ENCODE data around the gene GUK1.

DNA sequence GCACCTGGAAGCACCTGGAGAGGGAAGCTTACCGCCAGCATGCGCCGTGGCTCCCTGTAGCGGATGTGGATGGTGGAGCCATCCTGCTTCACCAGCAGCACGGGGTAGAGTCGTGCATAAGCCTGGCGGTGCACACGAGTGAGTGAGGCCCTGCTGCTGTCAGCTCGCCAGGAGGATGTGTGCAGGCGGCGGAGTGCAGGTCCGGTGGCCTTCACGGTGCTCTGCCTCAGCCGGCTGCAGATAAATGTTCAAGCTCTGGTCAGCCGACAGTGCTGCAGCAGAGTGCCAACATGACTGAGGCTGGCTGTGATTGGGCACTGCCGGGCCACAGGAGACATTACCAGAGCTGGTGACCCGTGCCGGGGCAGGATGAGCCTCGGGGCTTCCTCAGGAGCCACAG, 32.4 kb upstream of the GUK1 start:
- TF ChIP-seq, protein P1, sequence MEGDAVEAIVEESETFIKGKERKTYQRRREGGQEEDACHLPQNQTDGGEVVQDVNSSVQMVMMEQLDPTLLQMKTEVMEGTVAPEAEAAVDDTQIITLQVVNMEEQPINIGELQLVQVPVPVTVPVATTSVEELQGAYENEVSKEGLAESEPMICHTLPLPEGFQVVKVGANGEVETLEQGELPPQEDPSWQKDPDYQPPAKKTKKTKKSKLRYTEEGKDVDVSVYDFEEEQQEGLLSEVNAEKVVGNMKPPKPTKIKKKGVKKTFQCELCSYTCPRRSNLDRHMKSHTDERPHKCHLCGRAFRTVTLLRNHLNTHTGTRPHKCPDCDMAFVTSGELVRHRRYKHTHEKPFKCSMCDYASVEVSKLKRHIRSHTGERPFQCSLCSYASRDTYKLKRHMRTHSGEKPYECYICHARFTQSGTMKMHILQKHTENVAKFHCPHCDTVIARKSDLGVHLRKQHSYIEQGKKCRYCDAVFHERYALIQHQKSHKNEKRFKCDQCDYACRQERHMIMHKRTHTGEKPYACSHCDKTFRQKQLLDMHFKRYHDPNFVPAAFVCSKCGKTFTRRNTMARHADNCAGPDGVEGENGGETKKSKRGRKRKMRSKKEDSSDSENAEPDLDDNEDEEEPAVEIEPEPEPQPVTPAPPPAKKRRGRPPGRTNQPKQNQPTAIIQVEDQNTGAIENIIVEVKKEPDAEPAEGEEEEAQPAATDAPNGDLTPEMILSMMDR (IDR thresholded peaks at IDR 0.05) = no peak
- TF ChIP-seq POLR2AphosphoS5 (IDR thresholded peaks at IDR 0.05) = no peak
- no peak for TF ChIP-seq EP300 (IDR thresholded peaks at IDR 0.05)
- TF ChIP-seq POLR2A (IDR thresholded peaks at IDR 0.05; ENCODE audit: low read depth) = no peak

Data from esophagus muscularis mucosa (tissue), 4 donors.